Measurements from ENCODE around the gene TALDO1.
"Not testable (repeated sequence)": the region's sequence is repeated elsewhere in the genome, so short reads cannot be mapped to it uniquely, and the experiment has no call there.

TALDO1 gene

GRCh38 chr11:737899-738298 lies 9.4 kb upstream of the TALDO1 start:
- DNase-seq: not testable (repeated sequence)

DNA sequence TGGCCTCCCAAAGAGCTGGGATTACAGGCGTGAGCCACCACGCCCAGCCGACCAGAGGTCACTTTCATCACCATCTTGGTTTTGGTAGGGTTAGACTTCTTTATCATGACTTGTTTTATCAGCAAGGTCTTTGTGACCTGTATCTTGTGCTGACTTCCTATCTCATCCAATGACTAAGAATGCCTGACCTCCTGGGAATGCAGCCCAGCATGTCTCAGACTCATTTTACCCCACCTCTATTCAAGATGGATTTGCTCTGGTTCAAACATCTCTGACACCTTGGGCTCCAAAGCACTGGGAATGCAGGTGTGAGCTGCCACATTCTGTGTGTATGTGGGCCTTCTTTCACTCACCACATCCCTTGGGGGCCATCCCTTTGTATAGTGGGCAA lies 5.1 kb upstream of the TALDO1 start:
- no peak for DNase-seq

DNA sequence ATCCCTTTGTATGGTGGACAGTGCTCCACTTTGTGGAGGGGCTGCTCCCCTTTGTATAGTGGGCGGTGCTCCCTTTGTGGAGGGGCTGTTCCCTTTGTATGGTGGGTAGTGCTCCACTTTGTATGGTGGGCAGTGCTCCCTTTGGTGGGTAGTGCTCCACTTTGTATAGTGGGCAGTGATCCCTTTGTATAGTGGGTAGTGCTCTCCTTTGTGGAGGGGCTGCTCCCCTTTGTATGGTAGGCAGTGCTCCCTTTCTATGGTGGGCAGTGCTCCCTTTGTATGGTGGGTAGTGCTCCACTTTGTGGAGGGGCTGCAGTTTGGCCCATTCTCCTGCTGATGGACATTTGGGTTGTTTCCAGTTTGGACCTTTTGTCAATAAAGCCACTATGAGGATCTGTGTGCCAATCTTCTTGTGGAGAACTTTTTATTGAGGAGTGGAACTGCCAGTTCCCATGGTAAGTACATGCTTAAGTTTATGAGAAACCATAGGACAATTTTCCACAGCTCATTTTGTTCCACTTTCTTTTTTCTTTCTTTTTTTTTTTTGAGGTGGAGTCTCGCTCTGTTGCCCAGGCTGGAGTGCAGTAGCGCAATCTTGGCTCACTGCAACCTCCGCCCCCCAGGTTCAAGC lies 4.6 kb upstream of the TALDO1 start:
- DNase-seq: no peak

GRCh38 chr11:745428-745827 lies 1.8 kb upstream of the TALDO1 start:
- no peak for DNase-seq

DNA sequence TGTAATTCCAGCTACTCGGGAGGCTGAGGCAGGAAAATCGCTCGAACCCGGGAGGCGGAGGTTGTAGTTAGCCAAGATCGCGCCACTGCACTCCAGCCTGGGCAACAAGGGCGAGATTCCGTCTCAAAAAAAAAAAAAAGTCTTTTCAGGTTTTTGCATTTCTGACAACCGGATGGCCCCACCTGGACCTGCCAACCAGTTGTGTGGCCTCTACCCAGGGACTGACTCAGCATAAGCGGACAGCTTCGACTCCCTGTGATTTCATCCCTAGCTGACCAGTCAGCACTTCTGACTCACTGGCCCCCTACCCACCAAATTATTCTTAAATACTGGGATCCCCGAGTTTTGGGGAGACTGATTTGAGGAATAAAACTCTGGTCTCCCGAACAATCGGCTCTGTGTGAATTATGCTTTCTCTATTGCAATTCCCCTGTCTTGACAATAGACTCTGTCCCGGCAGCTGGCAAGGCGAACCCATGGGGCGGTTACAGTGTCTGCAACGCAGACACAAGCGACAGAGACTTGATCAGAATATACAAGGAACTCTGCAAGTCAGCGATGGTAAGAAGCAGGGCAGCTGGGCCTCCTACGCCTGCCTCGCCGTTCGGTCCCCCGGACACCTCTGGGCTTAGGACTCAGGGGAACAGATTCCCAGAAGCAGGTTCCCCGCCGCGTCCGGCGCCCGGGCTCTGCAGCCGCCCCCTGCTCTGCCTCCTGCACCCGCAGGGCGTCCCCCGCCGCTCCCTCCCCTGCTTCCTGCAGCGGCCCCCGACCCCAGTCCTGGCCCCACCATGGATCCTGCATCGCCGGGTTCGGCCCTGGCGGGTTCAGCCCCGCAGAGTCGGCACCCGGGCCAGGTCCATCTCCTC lies 741 bp upstream of the TALDO1 start:
- no peak for DNase-seq

- DNase-seq: no peak
Observed at GRCh38 chr11:748007-748359, 719 bp downstream of the TALDO1 start.

DNA sequence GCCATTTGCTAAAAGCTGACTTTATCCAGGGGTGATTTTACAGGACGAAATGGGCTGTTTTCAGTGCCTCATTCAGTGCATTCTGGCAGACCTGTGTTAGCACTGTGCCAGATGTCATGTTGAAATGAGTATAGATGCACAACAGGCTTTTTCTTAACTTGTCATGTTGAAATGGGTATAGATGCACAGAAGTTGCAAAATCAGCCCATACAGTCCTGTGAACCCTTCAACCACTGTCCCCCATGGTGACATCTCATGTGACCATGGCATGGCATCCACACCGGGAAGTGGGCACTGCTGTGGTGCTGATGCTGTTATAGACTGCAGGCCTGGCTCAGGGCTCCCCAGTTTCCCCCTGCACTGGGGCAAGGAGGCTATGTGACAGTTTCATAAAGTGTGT lies 2.5 kb downstream of the TALDO1 start:
- DNase-seq: no peak

GRCh38 chr11:760236-760635 lies 13.0 kb downstream of the TALDO1 start:
- no peak for DNase-seq

DNA sequence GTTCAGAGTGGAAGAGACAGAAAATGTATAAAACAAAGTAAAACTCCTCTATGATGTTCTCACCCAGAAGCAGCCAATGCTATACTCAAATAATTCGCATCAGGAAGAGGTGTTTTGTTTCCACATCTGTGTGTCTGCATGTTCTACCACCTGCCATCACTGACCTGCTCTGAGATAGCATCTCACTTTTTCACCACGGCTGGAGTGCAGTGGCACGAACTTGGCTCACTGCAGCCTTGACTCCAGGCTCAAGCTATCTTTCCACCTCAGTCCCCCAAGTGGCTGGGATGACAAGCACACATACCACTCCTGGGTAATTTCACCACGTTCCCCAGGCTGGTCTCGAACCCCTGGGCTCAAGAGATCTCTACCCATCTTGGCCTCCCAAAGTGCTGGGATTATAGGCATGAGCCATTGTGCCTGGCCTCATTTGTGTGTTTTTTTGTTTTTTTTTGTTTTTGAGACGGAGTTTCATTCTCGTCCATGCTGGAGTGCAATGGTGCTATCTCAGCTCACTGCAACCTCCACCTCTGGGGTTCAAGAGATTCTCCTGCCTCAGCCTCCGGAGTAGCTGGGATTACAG lies 14.4 kb downstream of the TALDO1 start:
- DNase-seq: no peak

- DNase-seq: no peak
Observed at GRCh38 chr11:762421-763072, 15.3 kb downstream of the TALDO1 start.

GRCh38 chr11:763073-763463 lies 15.8 kb downstream of the TALDO1 start:
- no peak for DNase-seq

DNA sequence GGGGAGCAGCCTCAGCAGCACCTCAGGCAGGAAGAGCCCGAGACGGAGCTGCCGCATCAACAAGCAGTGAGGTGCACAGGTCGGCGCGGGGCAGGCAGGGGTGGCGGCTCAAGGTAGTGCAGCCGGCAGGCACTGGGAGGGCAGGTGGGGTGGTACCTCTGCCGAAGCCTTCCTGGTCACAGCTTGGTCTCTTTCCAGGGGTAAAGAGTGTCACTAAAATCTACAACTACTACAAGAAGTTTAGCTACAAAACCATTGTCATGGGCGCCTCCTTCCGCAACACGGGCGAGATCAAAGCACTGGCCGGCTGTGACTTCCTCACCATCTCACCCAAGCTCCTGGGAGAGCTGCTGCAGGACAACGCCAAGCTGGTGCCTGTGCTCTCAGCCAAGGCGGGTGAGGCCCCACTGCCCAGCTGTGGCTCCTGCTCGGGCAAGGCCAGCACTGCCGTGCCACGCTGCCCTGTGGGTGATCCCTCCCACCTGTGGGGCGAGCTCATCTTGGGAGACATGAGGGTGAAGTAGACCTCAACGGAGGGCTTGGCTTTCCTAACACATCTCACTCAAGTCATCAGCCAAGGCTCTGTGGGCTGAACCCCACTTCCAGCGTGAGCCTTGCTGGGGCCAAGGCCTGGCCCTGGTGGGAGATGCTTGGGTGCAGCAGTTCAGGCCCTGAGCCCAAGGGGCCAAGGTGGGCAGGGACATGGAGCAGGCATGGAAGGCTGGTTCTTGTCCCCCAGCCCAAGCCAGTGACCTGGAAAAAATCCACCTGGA lies 16.5 kb downstream of the TALDO1 start:
- DNase-seq: no peak

DNA sequence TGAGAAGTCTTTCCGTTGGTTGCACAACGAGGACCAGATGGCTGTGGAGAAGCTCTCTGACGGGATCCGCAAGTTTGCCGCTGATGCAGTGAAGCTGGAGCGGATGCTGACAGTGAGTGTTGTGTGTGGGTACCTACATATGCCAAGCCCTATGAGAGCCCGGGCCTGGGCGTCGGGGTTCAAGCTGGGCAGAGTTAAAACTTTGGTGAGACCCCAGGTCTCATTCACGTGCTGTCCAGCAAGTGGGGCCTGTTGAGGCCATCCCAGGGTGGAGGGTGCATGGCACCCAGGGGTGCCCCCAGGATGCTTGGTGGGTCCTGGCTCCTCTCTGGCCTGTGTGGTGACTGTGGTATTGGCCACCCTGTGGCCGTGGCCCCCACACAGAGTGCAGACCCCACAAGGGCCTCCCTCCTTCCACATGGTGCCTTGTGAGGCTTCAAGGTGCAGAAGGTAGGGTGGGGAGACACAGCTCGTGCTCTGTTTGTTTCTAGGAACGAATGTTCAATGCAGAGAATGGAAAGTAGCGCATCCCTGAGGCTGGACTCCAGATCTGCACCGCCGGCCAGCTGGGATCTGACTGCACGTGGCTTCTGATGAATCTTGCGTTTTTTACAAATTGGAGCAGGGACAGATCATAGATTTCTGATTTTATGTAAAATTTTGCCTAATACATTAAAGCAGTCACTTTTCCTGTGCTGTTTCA lies 17.2 kb downstream of the TALDO1 start:
- DNase-seq: no peak

- DNase-seq: no peak
Observed at GRCh38 chr11:765025-765801, 17.9 kb downstream of the TALDO1 start.

DNA sequence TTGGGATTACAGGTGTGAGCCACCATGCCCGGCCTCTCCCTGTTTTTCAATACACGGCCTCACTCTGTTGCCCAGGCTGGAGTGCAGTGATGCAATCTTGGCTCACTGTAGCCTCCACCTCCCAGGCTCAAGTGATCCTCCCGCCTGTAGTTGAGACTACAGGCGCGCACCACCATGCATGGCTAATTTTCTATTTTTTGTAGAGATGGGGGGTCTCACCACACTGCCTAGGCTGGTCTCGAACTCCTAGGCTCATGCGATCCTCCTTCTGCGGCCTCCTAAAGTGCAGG lies 18.5 kb downstream of the TALDO1 start:
- DNase-seq: no peak

- DNase-seq: no peak
Observed at GRCh38 chr11:766106-766935, 19.1 kb downstream of the TALDO1 start.

DNA sequence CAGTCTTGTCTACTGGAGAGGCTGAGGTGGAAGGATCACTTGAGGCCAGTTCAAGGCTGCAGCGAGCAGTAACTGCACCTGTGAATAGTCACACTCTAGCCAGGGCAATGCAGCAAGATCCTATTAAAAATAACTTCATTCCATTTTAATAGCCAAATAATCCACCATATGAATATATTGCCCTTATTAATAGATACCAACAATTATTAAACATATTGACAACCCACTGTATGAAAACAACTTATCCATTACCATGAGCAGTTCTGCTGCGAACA lies 19.6 kb downstream of the TALDO1 start:
- DNase-seq: no peak

DNA sequence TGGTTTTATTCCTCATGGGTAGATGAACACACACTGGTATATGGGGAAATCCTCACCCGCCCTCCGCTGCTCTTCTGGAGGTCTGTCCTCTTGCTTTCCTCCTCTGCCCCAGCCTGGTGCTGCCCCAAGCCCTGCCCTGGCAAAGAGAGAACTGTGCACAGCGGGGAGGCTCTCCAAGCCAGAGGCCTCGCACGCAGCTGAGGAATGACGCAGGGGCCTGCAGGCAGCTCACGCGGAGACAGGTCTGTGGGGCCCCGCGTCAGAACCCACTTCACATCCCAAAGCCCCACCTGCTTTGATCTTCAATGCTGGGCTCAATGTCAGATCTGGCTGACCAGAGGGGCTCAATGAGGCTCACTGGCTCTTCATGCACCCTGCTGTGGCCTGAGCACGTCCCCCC lies 20.0 kb downstream of the TALDO1 start:
- DNase-seq: no peak

GRCh38 chr11:769887-770641 lies 22.8 kb downstream of the TALDO1 start:
- DNase-seq: no peak
